ENCODE results near the gene IL17RD. TPM values are rescaled to one million over a fixed set of nuclear protein-coding genes. Genes with fewer than 3 reads are reported as not detected.
"Not testable (repeated sequence)": the region's sequence is repeated elsewhere in the genome, so short reads cannot be mapped to it uniquely, and the experiment has no call there.

Gene IL17RD
- total and polyA plus RNA-seq, 3 experiments from 2014 or later, result 0.04 TPM; not detected in 1

DNA sequence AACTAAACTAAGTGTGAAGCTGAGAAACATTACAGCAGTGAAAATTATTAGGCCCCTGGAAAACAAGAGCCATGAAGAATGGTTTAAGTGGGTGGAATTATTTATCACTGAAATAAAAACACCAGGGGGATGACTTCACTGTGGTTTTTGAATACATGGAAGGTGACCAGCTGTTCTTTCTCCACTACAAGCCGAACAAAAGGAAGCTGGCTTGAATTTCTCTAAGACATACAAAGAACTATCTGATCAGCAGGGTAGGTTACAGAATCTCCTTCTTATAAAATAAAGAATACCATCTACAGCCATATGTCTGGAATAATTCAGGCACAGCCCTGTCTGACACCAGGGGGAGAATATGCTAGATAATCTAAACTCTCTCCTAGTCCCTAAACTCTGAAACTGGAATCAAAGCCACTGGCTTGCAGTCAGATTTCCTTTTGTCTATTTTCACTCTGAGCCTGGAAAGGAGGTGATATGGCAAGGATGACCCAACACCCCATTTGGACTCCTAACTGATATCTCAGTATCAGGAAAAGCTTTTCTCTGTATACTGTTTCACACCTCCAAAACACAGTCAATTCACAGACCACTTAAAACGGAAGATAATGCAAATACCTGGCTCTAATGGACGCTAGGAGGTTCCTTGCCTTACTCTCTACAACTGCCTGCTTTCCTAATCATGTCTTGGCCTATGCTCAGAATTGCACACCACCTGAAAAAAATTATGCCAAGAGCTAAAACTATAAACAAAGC, 73.5 kb downstream of the IL17RD start:
- no peaks in the 10 kb centered on the region for H3K4me1 Mint-ChIP-seq
- CTCF ChIA-PET, result interaction anchor here (1.5 kb wide), 1 partner anchor 9 kb away, joined by 4 read pairs; no protein-coding TSS in a partner anchor
- H3K4me3 Mint-ChIP-seq, result no peak overlapping the region
- no peak for DNase-seq
- H3K4me3 ChIP-seq (ENCODE audit: low read length), result no peak overlapping the region
- no peaks in the 10 kb centered on the region for H3K4me1 ChIP-seq (ENCODE audit: insufficient read depth, low read length)
- H3K27me3 Mint-ChIP-seq, result peaks cover 3 to 33% of the 10 kb centered on the region in 2 donors
- H3K27ac Mint-ChIP-seq, result no peak overlapping the region
- no peaks in the 10 kb centered on the region for H3K9me3 Mint-ChIP-seq
- no peaks in the 10 kb centered on the region for H3K27me3 ChIP-seq (ENCODE audit: insufficient read depth, low read length, poor library complexity, severe bottlenecking)
- no peaks in the 10 kb centered on the region for H3K36me3 Mint-ChIP-seq
- POLR2A ChIA-PET, result no interaction called here
- H3K27ac ChIP-seq (ENCODE audit: low read depth, low read length), result no peak overlapping the region
- no peaks in the 10 kb centered on the region for H3K9me3 ChIP-seq (ENCODE audit: low read length)
- no peaks in the 10 kb centered on the region for H3K36me3 ChIP-seq (ENCODE audit: insufficient read depth, low read length)

DNA sequence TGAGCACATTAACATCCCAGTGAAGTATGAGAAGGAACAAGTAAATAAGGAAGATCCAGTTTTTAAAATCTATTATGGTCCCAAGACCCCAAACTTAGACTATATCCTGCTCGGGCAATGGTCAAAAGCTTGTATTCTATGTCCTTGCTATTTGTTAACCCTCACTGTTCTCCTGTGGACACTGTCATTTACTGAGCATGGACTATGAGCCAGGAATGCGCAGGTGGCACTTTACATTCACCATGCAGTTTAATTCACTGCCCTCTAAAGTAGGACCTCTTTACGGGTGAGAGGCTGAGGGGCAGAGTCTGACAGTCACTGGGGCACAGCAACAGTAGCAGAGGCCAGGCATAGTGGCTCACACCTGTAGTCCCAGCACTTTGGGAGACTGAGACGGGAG, 76.1 kb downstream of the IL17RD start:
- H3K4me3 Mint-ChIP-seq, result no peak overlapping the region
- peaks cover 3 to 29% of the 10 kb centered on the region in 2 donors for H3K27me3 Mint-ChIP-seq
- H3K27ac ChIP-seq (ENCODE audit: low read depth, low read length), result no peak overlapping the region
- H3K36me3 ChIP-seq (ENCODE audit: insufficient read depth, low read length), result no peaks in the 10 kb centered on the region
- H3K9me3 ChIP-seq (ENCODE audit: low read length), result no peaks in the 10 kb centered on the region
- no peak for DNase-seq
- CTCF ChIA-PET, result no interaction called here
- no peaks in the 10 kb centered on the region for H3K27me3 ChIP-seq (ENCODE audit: insufficient read depth, low read length, poor library complexity, severe bottlenecking)
- H3K36me3 Mint-ChIP-seq, result no peaks in the 10 kb centered on the region
- no peaks in the 10 kb centered on the region for H3K4me1 Mint-ChIP-seq
- H3K4me3 ChIP-seq (ENCODE audit: low read length), result no peak overlapping the region
- H3K4me1 ChIP-seq (ENCODE audit: insufficient read depth, low read length), result no peaks in the 10 kb centered on the region
- POLR2A ChIA-PET, result no interaction called here
- H3K9me3 Mint-ChIP-seq, result no peaks in the 10 kb centered on the region
- H3K27ac Mint-ChIP-seq, result no peak overlapping the region

DNA sequence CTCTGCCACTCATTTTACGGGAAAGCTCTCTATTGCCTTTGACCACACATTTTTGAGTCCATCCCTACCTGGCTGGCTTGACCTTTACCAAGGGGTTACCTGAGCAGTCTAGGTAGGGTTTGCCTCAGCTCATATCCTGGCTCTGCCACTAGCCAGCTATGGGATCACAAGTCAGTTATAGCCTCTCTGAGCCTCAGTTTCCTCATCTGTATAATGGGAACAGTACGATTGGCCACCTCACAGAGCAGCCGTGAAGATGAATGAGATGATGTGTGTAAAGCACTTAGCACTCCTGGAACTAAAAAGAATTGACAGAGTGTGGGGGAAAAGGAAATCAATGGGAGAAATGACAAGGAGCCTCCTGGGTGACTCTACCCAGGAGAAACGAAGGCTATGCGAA, 76.7 kb downstream of the IL17RD start:
- no peak overlapping the region for H3K4me3 Mint-ChIP-seq
- no peak overlapping the region for H3K27ac ChIP-seq (ENCODE audit: low read depth, low read length)
- H3K36me3 Mint-ChIP-seq, result no peaks in the 10 kb centered on the region
- H3K27me3 Mint-ChIP-seq, result peaks cover 5 to 29% of the 10 kb centered on the region in 2 donors
- no peaks in the 10 kb centered on the region for H3K4me1 ChIP-seq (ENCODE audit: insufficient read depth, low read length)
- H3K4me1 Mint-ChIP-seq, result no peaks in the 10 kb centered on the region
- H3K27ac Mint-ChIP-seq, result no peak overlapping the region
- H3K9me3 ChIP-seq (ENCODE audit: low read length), result no peaks in the 10 kb centered on the region
- H3K4me3 ChIP-seq (ENCODE audit: low read length), result no peak overlapping the region
- ChIA-PET CTCF (interaction anchor here (1.9 kb wide), 1 partner anchor 11 kb away, joined by 5 read pairs; no protein-coding TSS in a partner anchor), POLR2A (no interaction called here)
- H3K9me3 Mint-ChIP-seq, result no peaks in the 10 kb centered on the region
- DNase-seq, result no peak
- no peaks in the 10 kb centered on the region for H3K27me3 ChIP-seq (ENCODE audit: insufficient read depth, low read length, poor library complexity, severe bottlenecking)
- no peaks in the 10 kb centered on the region for H3K36me3 ChIP-seq (ENCODE audit: insufficient read depth, low read length)

DNA sequence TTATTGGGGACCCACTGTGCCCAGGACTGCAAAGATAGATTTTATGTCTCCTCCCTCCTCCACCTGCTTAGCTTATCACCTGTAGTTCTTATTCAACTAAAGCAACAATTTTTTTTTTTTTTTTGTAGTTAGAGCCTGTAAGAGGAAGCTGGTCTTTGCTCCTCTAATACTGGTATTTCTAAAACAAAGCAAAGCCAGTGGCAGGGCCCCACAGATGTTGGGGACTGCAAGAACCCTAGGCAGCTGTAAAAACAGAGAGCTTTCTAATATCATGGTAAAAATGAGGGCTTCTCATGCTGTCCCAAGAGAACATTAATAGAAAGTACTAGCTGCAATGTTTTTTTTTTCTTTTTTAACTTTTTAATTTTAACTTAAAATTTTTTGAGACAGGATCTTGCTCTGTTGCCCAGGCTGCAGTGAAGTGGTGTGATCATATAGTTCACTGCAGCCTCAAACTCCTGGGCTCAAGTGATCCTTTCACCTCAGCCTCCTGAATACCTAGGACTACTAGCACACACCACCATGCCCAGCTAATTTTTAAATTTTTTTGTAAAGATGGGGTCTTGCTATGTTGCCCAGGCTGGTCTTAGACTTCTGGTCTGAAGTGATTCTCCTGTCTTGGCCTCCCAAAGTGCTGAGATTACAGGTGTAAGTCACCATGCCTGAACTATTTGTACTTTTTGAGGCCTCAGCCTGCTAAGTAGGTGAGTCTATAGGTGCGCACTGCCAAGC, 77.6 kb downstream of the IL17RD start:
- Mint-ChIP-seq H3K27ac (no peak overlapping the region), H3K36me3 (no peaks in the 10 kb centered on the region), H3K27me3 (peaks cover 9 to 27% of the 10 kb centered on the region in 2 donors), H3K4me1 (no peaks in the 10 kb centered on the region), H3K4me3 (no peak overlapping the region), H3K9me3 (peaks cover 0 to under 1% (median 0%) of the 10 kb centered on the region in 5 donors)
- ChIA-PET POLR2A (no interaction called here), CTCF (interaction anchor here (1.9 kb wide), 1 partner anchor 12 kb away, joined by 5 read pairs; no protein-coding TSS in a partner anchor)
- H3K4me1 ChIP-seq (ENCODE audit: insufficient read depth, low read length), result no peaks in the 10 kb centered on the region
- H3K27ac ChIP-seq (ENCODE audit: low read depth, low read length), result no peak overlapping the region
- no peak for DNase-seq
- H3K27me3 ChIP-seq (ENCODE audit: insufficient read depth, low read length, poor library complexity, severe bottlenecking), result no peaks in the 10 kb centered on the region
- H3K36me3 ChIP-seq (ENCODE audit: insufficient read depth, low read length), result no peaks in the 10 kb centered on the region
- no peaks in the 10 kb centered on the region for H3K9me3 ChIP-seq (ENCODE audit: low read length)
- H3K4me3 ChIP-seq (ENCODE audit: low read length), result no peak overlapping the region

DNA sequence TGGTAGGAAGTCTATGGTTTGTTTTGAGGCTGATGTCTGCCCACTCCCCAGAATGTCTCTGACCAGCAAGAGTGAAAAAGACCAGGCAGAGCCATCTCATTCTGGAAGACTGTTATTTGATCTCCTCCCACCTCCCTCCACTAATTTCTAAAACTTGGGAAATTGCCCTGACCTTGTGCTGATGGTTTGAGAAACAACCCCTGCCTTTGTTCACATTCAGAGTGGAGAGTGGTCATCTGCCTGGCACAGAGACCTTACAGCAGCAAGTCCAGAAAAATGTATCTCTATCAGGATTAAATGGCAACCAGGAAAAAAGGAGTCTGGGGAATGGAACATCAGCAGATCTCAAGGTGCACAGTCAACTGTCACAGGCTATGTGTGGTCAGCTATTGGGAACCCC, 79.0 kb downstream of the IL17RD start:
- no peaks in the 10 kb centered on the region for H3K27me3 ChIP-seq (ENCODE audit: insufficient read depth, low read length, poor library complexity, severe bottlenecking)
- POLR2A ChIA-PET, result no interaction called here
- DNase-seq, result no peak
- Mint-ChIP-seq H3K36me3 (no peaks in the 10 kb centered on the region), H3K9me3 (peaks cover 0 to 2% (median 0%) of the 10 kb centered on the region in 5 donors), H3K27ac (no peak overlapping the region), H3K27me3 (peaks cover 20 to 33% of the 10 kb centered on the region in 2 donors), H3K4me1 (no peaks in the 10 kb centered on the region), H3K4me3 (no peak overlapping the region)
- H3K36me3 ChIP-seq (ENCODE audit: insufficient read depth, low read length), result no peaks in the 10 kb centered on the region
- H3K4me1 ChIP-seq (ENCODE audit: insufficient read depth, low read length), result no peaks in the 10 kb centered on the region
- no peak overlapping the region for H3K4me3 ChIP-seq (ENCODE audit: low read length)
- no peak overlapping the region for H3K27ac ChIP-seq (ENCODE audit: low read depth, low read length)
- no peaks in the 10 kb centered on the region for H3K9me3 ChIP-seq (ENCODE audit: low read length)
- CTCF ChIA-PET, result no interaction called here

DNA sequence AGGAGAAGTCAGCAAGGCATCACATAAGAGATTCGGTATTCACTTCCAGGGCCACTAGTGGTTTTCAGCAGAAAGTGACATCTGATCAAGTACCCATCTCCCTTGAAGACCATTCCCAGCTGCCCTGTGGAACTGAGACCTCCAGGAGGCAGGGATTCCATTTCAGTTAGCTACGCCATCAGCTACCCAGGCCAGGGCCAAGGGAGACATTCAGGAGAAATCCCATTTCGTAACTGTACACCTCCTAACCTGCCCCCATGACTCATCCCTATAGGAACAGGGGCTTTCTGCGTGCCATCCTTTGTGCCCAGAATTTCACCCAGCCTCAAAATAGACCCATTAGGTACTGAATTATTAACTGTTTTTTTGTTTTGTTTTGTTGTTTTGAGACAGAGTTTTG, 79.9 kb downstream of the IL17RD start:
- no peaks in the 10 kb centered on the region for H3K36me3 ChIP-seq (ENCODE audit: insufficient read depth, low read length)
- peaks cover 1% of the 10 kb centered on the region for H3K27me3 ChIP-seq (ENCODE audit: insufficient read depth, low read length, poor library complexity, severe bottlenecking)
- H3K9me3 Mint-ChIP-seq, result peaks cover 0 to 2% (median 0%) of the 10 kb centered on the region in 5 donors
- H3K4me3 Mint-ChIP-seq, result no peak overlapping the region
- H3K9me3 ChIP-seq (ENCODE audit: low read length), result no peaks in the 10 kb centered on the region
- H3K27ac Mint-ChIP-seq, result no peak overlapping the region
- H3K27ac ChIP-seq (ENCODE audit: low read depth, low read length), result no peak overlapping the region
- peaks cover 21 to 38% of the 10 kb centered on the region in 2 donors for H3K27me3 Mint-ChIP-seq
- POLR2A ChIA-PET, result no interaction called here
- no peak overlapping the region for H3K4me3 ChIP-seq (ENCODE audit: low read length)
- CTCF ChIA-PET, result no interaction called here
- no peak for DNase-seq
- no peaks in the 10 kb centered on the region for H3K4me1 ChIP-seq (ENCODE audit: insufficient read depth, low read length)
- H3K36me3 Mint-ChIP-seq, result no peaks in the 10 kb centered on the region
- H3K4me1 Mint-ChIP-seq, result no peaks in the 10 kb centered on the region

DNA sequence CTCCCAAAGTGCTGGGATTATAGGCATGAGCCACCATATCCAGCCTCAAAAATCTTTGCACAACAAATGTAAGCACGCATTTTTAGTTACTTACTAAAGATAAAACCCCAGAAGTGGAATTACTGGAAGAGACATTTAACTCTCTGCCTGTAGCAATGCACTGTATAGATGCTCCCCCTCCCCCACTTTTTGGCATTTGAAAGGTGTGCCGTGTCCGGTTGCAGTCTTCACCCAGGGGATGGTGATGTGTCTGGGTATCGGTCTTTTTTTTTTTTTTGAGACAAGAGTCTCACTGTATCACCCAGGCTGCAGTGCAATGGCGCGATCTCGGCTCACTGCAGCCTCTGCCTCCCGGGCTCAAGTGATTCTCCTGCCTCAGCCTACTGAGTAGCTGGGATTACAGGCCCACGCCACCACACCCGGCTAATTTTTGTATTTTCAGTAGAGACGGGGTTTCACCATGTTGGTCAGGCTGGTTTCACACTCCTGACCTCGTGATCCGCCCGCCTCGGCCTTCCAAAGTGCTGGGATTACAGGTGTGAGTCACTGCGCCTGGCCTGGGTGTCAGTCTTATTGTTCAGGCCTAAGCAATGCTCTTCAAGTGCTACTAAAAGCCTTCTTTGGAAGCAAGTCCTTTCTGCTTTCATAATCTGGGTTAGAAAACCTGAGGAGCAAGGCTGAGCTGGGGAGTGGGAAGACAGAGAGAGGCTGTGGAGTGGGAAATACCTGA, 81.7 kb downstream of the IL17RD start:
- CTCF ChIA-PET, result interaction anchor here (0.9 kb wide), 1 partner anchor 14 kb away, joined by 4 read pairs; no protein-coding TSS in a partner anchor
- DNase-seq, POLR2A ChIA-PET: not testable (repeated sequence)

DNA sequence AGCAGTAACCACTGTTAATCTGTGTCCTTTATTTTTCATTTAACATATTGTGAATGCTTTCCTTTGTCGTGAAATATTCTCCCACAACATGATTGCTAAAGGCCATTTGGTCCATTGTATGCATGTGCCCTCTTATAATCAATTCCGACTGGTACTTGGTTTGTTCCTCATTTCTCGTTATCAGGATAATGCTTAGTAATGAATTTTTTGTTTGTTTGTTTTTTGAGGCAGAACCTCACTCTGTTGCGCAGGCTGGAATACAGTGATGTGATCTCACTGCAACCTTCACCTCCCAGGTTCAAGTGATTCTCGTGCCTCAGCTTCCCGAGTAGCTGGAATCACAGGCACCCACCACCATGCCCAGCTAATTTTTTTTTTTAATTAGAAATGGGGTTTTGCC, 82.7 kb downstream of the IL17RD start:
- peaks cover 16% of the 10 kb centered on the region for H3K27me3 ChIP-seq (ENCODE audit: insufficient read depth, low read length, poor library complexity, severe bottlenecking)
- peaks cover 0 to 2% (median 0%) of the 10 kb centered on the region in 5 donors for H3K9me3 Mint-ChIP-seq
- ChIA-PET POLR2A (no interaction called here), CTCF (interaction anchor here (0.9 kb wide), 1 partner anchor 13 kb away, joined by 4 read pairs; no protein-coding TSS in a partner anchor)
- no peaks in the 10 kb centered on the region for H3K36me3 Mint-ChIP-seq
- H3K27ac ChIP-seq (ENCODE audit: low read depth, low read length), result no peak overlapping the region
- peaks cover 9% of the 10 kb centered on the region for H3K4me1 ChIP-seq (ENCODE audit: insufficient read depth, low read length)
- peaks cover 5 to 14% (median 6%) of the 10 kb centered on the region in 3 donors for H3K4me1 Mint-ChIP-seq
- no peak overlapping the region for H3K4me3 ChIP-seq (ENCODE audit: low read length)
- no peak overlapping the region for H3K27ac Mint-ChIP-seq
- peak overlapping the region in 1 of 7 donors; percentile 6 for H3K4me3 Mint-ChIP-seq
- no peaks in the 10 kb centered on the region for H3K9me3 ChIP-seq (ENCODE audit: low read length)
- H3K27me3 Mint-ChIP-seq, result peaks cover 31 to 37% of the 10 kb centered on the region in 2 donors
- no peaks in the 10 kb centered on the region for H3K36me3 ChIP-seq (ENCODE audit: insufficient read depth, low read length)
- no peak for DNase-seq

More for the DNA sequence above, 81.7 kb downstream of the IL17RD start:
- H3K4me3 ChIP-seq (ENCODE audit: low read length); H3K4me1 ChIP-seq (ENCODE audit: insufficient read depth, low read length); H3K27me3 ChIP-seq (ENCODE audit: insufficient read depth, low read length, poor library complexity, severe bottlenecking); H3K36me3 ChIP-seq (ENCODE audit: insufficient read depth, low read length); H3K36me3 Mint-ChIP-seq; H3K9me3 Mint-ChIP-seq; H3K27ac ChIP-seq (ENCODE audit: low read depth, low read length); H3K9me3 ChIP-seq (ENCODE audit: low read length); H3K4me3 Mint-ChIP-seq; H3K27ac Mint-ChIP-seq; H3K4me1 Mint-ChIP-seq: not testable (repeated sequence)
- H3K27me3 Mint-ChIP-seq, result peaks cover 22 to 29% of the 10 kb centered on the region in 2 donors

Data from CD8-positive, alpha-beta memory T cell (primary cell).